ENCODE data around the gene TIGIT.

Gene TIGIT

GRCh38 chr3:114294940-114295480 is 1.2 kb downstream of the TIGIT start:
- in situ Hi-C loops (cut with MboI; ENCODE audit: low sequenced_read_pairs): no loop called here

GRCh38 chr3:114295946-114296345 is 2.1 kb downstream of the TIGIT start:
- H3K4me3 ChIP-seq: no peak overlapping the region
- no peaks in the 10 kb centered on the region for H3K27me3 ChIP-seq (ENCODE audit: low read depth)
- no peak for DNase-seq (ENCODE audit: low spot score in 2 of 2)
- in situ Hi-C loops (cut with MboI; ENCODE audit: low sequenced_read_pairs): no loop called here
- no peaks in the 10 kb centered on the region for H3K36me3 ChIP-seq (replicated peaks)
- H3K4me1 ChIP-seq: no peaks in the 10 kb centered on the region
- no peaks in the 10 kb centered on the region for H3K9me3 ChIP-seq

More at GRCh38 chr3:114294940-114295480, 1.2 kb downstream of the TIGIT start:
- no peak for DNase-seq (ENCODE audit: low spot score in 2 of 2)
- Histone ChIP-seq H3K4me1 (no peaks in the 10 kb centered on the region), H3K36me3 (replicated peaks) (no peaks in the 10 kb centered on the region), H3K9me3 (no peaks in the 10 kb centered on the region), H3K27me3 (ENCODE audit: low read depth) (no peaks in the 10 kb centered on the region), H3K4me3 (no peak overlapping the region)

- Histone ChIP-seq H3K27me3 (ENCODE audit: low read depth) (no peaks in the 10 kb centered on the region), H3K4me1 (no peaks in the 10 kb centered on the region), H3K9me3 (no peaks in the 10 kb centered on the region), H3K4me3 (no peak overlapping the region), H3K36me3 (replicated peaks) (no peaks in the 10 kb centered on the region)
- peak; percentile 28 to 67 for DNase-seq (ENCODE audit: low spot score in 2 of 2)
- in situ Hi-C loops (cut with MboI; ENCODE audit: low sequenced_read_pairs): no loop called here
Observed at GRCh38 chr3:114299421-114299820, 5.6 kb downstream of the TIGIT start.

- DNase-seq (ENCODE audit: low spot score in 2 of 2): no peak
- Histone ChIP-seq H3K9me3 (no peaks in the 10 kb centered on the region), H3K4me1 (no peaks in the 10 kb centered on the region), H3K4me3 (no peak overlapping the region), H3K27me3 (ENCODE audit: low read depth) (no peaks in the 10 kb centered on the region), H3K36me3 (replicated peaks) (no peaks in the 10 kb centered on the region)
- in situ Hi-C loops (cut with MboI; ENCODE audit: low sequenced_read_pairs): no loop called here
Observed at GRCh38 chr3:114299941-114300624, 6.3 kb downstream of the TIGIT start.

- H3K27me3 ChIP-seq (ENCODE audit: low read depth): no peaks in the 10 kb centered on the region
- no peak for DNase-seq (ENCODE audit: low spot score in 2 of 2)
- no peaks in the 10 kb centered on the region for H3K9me3 ChIP-seq
- in situ Hi-C loops (cut with MboI; ENCODE audit: low sequenced_read_pairs): no loop called here
- H3K4me1 ChIP-seq: no peaks in the 10 kb centered on the region
- no peak overlapping the region for H3K4me3 ChIP-seq
- no peaks in the 10 kb centered on the region for H3K36me3 ChIP-seq (replicated peaks)
Observed at GRCh38 chr3:114307222-114307830, 13.5 kb downstream of the TIGIT start.

GRCh38 chr3:114307832-114308231 is 14.0 kb downstream of the TIGIT start:
- Histone ChIP-seq H3K36me3 (replicated peaks) (no peaks in the 10 kb centered on the region), H3K4me1 (no peaks in the 10 kb centered on the region), H3K9me3 (no peaks in the 10 kb centered on the region), H3K4me3 (no peak overlapping the region), H3K27me3 (ENCODE audit: low read depth) (no peaks in the 10 kb centered on the region)
- in situ Hi-C loops (cut with MboI; ENCODE audit: low sequenced_read_pairs): no loop called here
- no peak for DNase-seq (ENCODE audit: low spot score in 2 of 2)

GRCh38 chr3:114308377-114308776 is 14.5 kb downstream of the TIGIT start:
- Histone ChIP-seq H3K4me3 (no peak overlapping the region), H3K9me3 (no peaks in the 10 kb centered on the region), H3K27me3 (ENCODE audit: low read depth) (no peaks in the 10 kb centered on the region), H3K36me3 (replicated peaks) (no peaks in the 10 kb centered on the region), H3K4me1 (no peaks in the 10 kb centered on the region)
- in situ Hi-C loops (cut with MboI; ENCODE audit: low sequenced_read_pairs): no loop called here
- DNase-seq (ENCODE audit: low spot score in 2 of 2): no peak

GRCh38 chr3:114308830-114309229 is 15.0 kb downstream of the TIGIT start:
- H3K4me1 ChIP-seq: no peaks in the 10 kb centered on the region
- no peaks in the 10 kb centered on the region for H3K9me3 ChIP-seq
- H3K4me3 ChIP-seq: no peak overlapping the region
- in situ Hi-C loops (cut with MboI; ENCODE audit: low sequenced_read_pairs): no loop called here
- no peak for DNase-seq (ENCODE audit: low spot score in 2 of 2)
- H3K27me3 ChIP-seq (ENCODE audit: low read depth): no peaks in the 10 kb centered on the region
- H3K36me3 ChIP-seq (replicated peaks): no peaks in the 10 kb centered on the region

- Histone ChIP-seq H3K27me3 (ENCODE audit: low read depth) (no peaks in the 10 kb centered on the region), H3K4me1 (no peaks in the 10 kb centered on the region), H3K9me3 (no peaks in the 10 kb centered on the region), H3K36me3 (replicated peaks) (no peaks in the 10 kb centered on the region), H3K4me3 (no peak overlapping the region)
- in situ Hi-C loops (cut with MboI; ENCODE audit: low sequenced_read_pairs): no loop called here
- no peak for DNase-seq (ENCODE audit: low spot score in 2 of 2)
Observed at GRCh38 chr3:114310695-114311094, 16.9 kb downstream of the TIGIT start.

GRCh38 chr3:114313426-114313825 is 19.6 kb downstream of the TIGIT start:
- in situ Hi-C loops (cut with MboI; ENCODE audit: low sequenced_read_pairs): no loop called here
- H3K9me3 ChIP-seq: no peaks in the 10 kb centered on the region
- DNase-seq (ENCODE audit: low spot score in 2 of 2): no peak
- no peaks in the 10 kb centered on the region for H3K27me3 ChIP-seq (ENCODE audit: low read depth)
- no peak overlapping the region for H3K4me3 ChIP-seq
- H3K4me1 ChIP-seq: no peaks in the 10 kb centered on the region
- no peaks in the 10 kb centered on the region for H3K36me3 ChIP-seq (replicated peaks)

GRCh38 chr3:114314282-114314681 is 20.5 kb downstream of the TIGIT start:
- H3K9me3 ChIP-seq: no peaks in the 10 kb centered on the region
- in situ Hi-C loops (cut with MboI; ENCODE audit: low sequenced_read_pairs): no loop called here
- H3K4me1 ChIP-seq: peaks cover 3% of the 10 kb centered on the region
- no peak overlapping the region for H3K4me3 ChIP-seq
- DNase-seq (ENCODE audit: low spot score in 2 of 2): no peak
- no peaks in the 10 kb centered on the region for H3K27me3 ChIP-seq (ENCODE audit: low read depth)
- no peaks in the 10 kb centered on the region for H3K36me3 ChIP-seq (replicated peaks)

- no peaks in the 10 kb centered on the region for H3K27me3 ChIP-seq (ENCODE audit: low read depth)
- DNase-seq (ENCODE audit: low spot score in 2 of 2): no peak
- no peaks in the 10 kb centered on the region for H3K36me3 ChIP-seq (replicated peaks)
- H3K4me3 ChIP-seq: no peak overlapping the region
- peaks cover 7% of the 10 kb centered on the region for H3K4me1 ChIP-seq
- no peaks in the 10 kb centered on the region for H3K9me3 ChIP-seq
- in situ Hi-C loops (cut with MboI; ENCODE audit: low sequenced_read_pairs): no loop called here
Observed at GRCh38 chr3:114318295-114318694, 24.5 kb downstream of the TIGIT start.

GRCh38 chr3:114319453-114319852 is 25.6 kb downstream of the TIGIT start:
- H3K36me3 ChIP-seq (replicated peaks): no peaks in the 10 kb centered on the region
- DNase-seq (ENCODE audit: low spot score in 2 of 2): peak; percentile 34 to 81
- no peak overlapping the region for H3K4me3 ChIP-seq
- H3K9me3 ChIP-seq: no peaks in the 10 kb centered on the region
- in situ Hi-C loops (cut with MboI; ENCODE audit: low sequenced_read_pairs): no loop called here
- H3K27me3 ChIP-seq (ENCODE audit: low read depth): no peaks in the 10 kb centered on the region
- H3K4me1 ChIP-seq: peaks cover 7% of the 10 kb centered on the region

GRCh38 chr3:114320246-114320645 is 26.4 kb downstream of the TIGIT start:
- in situ Hi-C loops (cut with MboI; ENCODE audit: low sequenced_read_pairs): no loop called here
- Histone ChIP-seq H3K4me3 (no peak overlapping the region), H3K27me3 (ENCODE audit: low read depth) (no peaks in the 10 kb centered on the region), H3K4me1 (peaks cover 10% of the 10 kb centered on the region), H3K9me3 (no peaks in the 10 kb centered on the region), H3K36me3 (replicated peaks) (no peaks in the 10 kb centered on the region)
- DNase-seq (ENCODE audit: low spot score in 2 of 2): no peak
